HEK293T (cell line): ENCODE data around the gene RAD51B.

Experiments
- CTCF ChIA-PET: fragments of 350-600 bp; formaldehyde crosslinking; extraction: SDS; loops from one replicate; lab custom pipeline; 2021; ENCODE audit warnings: antibody characterized with exemption, inconsistent platforms; lab: Yijun Ruan, JAX
- POLR2A ChIA-PET: fragments of 350-600 bp; formaldehyde crosslinking; extraction: SDS; loops from one replicate; lab custom pipeline; 2020; ENCODE audit warnings: antibody characterized with exemption, inconsistent platforms; lab: Yijun Ruan, JAX
- DNase-seq: peaks from one replicate; pipeline ENCODE4 v3.0.0; 2012; ENCODE audit warnings: mixed read lengths; ENCODE audit errors: extremely low spot score
- ARNT ChIP-seq: fragments of 450-650 bp; IDR thresholded peaks from 2 replicates; pipeline ENCODE4 v1.6.1; 2017; ENCODE audit warnings: mild to moderate bottlenecking
- BHLHE40 ChIP-seq: fragments of 450-650 bp; IDR thresholded peaks from 2 replicates; pipeline ENCODE4 v1.6.1; 2016; ENCODE audit warnings: mild to moderate bottlenecking, moderate library complexity, borderline replicate concordance
- CTBP1 ChIP-seq: fragments of 450-650 bp; IDR thresholded peaks from 2 replicates; pipeline ENCODE4 v1.6.1; 2016; ENCODE audit warnings: borderline replicate concordance
- ELF4 ChIP-seq: fragments of 450-650 bp; IDR thresholded peaks from 2 replicates; pipeline ENCODE4 v1.6.1; 2017; ENCODE audit warnings: antibody characterized with exemption
- FOXA1 ChIP-seq: fragments of 450-650 bp; IDR thresholded peaks from 2 replicates; pipeline ENCODE4 v1.6.1; 2016; ENCODE audit warnings: mild to moderate bottlenecking
- FOXK2 ChIP-seq: fragments of 450-650 bp; IDR thresholded peaks from 2 replicates; pipeline ENCODE4 v1.6.1; 2016; ENCODE audit warnings: mild to moderate bottlenecking
- FOXM1 ChIP-seq: fragments of 450-650 bp; IDR thresholded peaks from 2 replicates; pipeline ENCODE4 v1.6.1; 2017; ENCODE audit warnings: mild to moderate bottlenecking, borderline replicate concordance
- HDGF ChIP-seq: fragments of 450-650 bp; IDR thresholded peaks from 2 replicates; pipeline ENCODE4 v1.6.1; 2017; ENCODE audit warnings: antibody characterized with exemption, borderline replicate concordance
- L3MBTL2 ChIP-seq: fragments of 450-650 bp; conservative IDR thresholded peaks from 2 replicates; pipeline ENCODE4 v1.6.1; 2016; ENCODE audit warnings: mild to moderate bottlenecking
- LEF1 ChIP-seq: fragments of 450-650 bp; IDR thresholded peaks from 2 replicates; pipeline ENCODE4 v1.6.1; 2017; ENCODE audit warnings: mild to moderate bottlenecking, borderline replicate concordance
- NFRKB ChIP-seq: fragments of 450-650 bp; IDR thresholded peaks from 2 replicates; pipeline ENCODE4 v1.6.1; 2016; ENCODE audit warnings: mild to moderate bottlenecking, moderate library complexity
- SP1 ChIP-seq: fragments of 450-650 bp; IDR thresholded peaks from 2 replicates; pipeline ENCODE4 v1.6.1; 2017
- SUZ12 ChIP-seq: fragments of 450-650 bp; IDR thresholded peaks from 2 replicates; pipeline ENCODE4 v1.6.1; 2016; ENCODE audit warnings: mild to moderate bottlenecking
- TARDBP ChIP-seq: fragments of 450-650 bp; IDR thresholded peaks from 2 replicates; pipeline ENCODE4 v1.6.1; 2016
- ZNF384 ChIP-seq: fragments of 450-650 bp; IDR thresholded peaks from 2 replicates; pipeline ENCODE4 v1.6.1; 2016
- TF ChIP-seq, protein P1 (sequence below): fragments of 450-650 bp; IDR thresholded peaks from 2 replicates; pipeline ENCODE4 v1.6.1; 2016

The RAD51B gene

DNA sequence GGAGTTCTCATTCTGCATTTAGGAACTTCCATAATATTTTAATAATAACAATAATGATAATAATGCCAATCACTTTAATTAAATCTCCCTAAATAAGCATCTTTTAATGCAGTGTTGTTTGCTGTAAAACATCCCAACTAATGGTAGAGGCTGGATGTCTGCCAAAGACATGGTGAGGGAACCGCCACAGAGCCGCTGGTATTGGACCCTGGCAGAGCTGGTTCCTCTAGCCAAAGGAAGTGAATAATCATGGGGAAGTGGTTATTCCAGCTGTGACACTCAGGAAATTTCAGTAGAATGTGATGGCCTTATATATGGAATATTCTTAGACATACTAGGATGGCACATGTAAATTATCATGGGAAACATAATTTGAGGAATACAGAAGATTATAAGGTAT is 490.0 kb downstream of the RAD51B start:
- TF ChIP-seq ZNF384 (no peak), HDGF (no peak), SP1 (no peak), ELF4 (no peak), CTBP1 (no peak), L3MBTL2 (no peak), FOXA1 (no peak), ARNT (no peak), TARDBP (no peak), LEF1 (no peak), FOXK2 (no peak), NFRKB (no peak), BHLHE40 (no peak), FOXM1 (no peak), SUZ12 (no peak)
- TF ChIP-seq, protein P1, sequence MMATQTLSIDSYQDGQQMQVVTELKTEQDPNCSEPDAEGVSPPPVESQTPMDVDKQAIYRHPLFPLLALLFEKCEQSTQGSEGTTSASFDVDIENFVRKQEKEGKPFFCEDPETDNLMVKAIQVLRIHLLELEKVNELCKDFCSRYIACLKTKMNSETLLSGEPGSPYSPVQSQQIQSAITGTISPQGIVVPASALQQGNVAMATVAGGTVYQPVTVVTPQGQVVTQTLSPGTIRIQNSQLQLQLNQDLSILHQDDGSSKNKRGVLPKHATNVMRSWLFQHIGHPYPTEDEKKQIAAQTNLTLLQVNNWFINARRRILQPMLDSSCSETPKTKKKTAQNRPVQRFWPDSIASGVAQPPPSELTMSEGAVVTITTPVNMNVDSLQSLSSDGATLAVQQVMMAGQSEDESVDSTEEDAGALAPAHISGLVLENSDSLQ, result no peak
- POLR2A ChIA-PET, result no interaction called here
- CTCF ChIA-PET, result no interaction called here
- DNase-seq, result no peak

DNA sequence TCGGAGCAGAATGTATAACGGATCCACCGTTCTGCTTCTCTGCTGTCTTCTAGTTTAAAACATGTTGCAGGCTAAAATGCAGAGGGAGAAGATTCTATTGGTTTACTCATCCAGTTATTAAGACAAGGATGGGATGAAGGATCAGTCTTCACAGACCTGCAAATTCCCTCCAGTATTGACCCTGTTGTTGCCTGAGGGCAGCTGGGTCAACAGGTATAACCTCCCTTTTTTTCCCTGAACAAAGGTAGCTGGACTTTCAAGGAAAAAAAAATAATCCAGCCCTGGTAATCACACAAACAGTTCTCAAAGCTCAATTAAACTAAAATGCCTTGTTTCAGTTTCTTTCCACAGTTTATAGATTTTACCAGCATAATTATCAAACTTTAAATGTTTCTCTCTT is 492.7 kb downstream of the RAD51B start:
- TF ChIP-seq L3MBTL2 (no peak), ARNT (no peak), NFRKB (no peak), BHLHE40 (no peak)
- DNase-seq, result no peak
- CTCF ChIA-PET, result no interaction called here
- POLR2A ChIA-PET, result no interaction called here

DNA sequence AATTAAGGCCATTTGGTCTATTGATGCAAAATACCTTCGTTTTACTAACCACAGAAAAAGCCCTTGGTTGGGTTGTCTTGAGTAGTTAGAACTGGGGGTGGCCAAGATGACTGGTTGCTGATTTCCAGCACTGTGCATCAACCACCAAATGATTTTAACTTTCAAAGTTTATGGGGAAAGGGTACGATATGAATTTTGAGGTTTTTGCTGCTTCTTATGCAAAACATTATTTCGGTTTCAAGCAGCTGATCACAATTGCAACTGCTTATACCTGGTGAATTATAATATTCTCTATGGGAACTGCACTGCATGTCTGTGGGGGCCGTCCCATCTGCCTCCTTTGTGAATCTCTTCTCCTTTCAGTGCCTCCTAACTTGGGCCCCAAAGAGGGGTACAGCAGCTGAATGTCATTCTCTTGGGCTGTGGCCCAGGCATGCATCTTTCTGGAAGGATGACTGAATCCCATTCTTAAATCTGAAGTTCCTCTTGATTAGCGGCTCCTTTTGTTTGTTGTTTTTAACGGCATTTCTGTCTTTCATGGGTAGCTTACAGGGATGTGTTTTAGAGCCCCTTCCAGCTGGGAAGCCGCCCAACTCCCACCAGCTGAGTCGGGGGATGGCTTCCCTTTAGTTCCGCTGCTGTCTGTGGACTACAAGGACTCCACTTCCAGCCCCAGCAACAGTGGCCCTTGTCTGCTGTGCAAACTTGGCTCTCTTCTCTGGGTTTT is 493.5 kb downstream of the RAD51B start:
- ChIA-PET CTCF (no interaction called here), POLR2A (interaction anchor here (1.1 kb wide), 1 partner anchor 394 kb away, joined by 3 read pairs; no protein-coding TSS in a partner anchor)
- TF ChIP-seq HDGF (no peak), CTBP1 (no peak), LEF1 (no peak)
- no peak for DNase-seq

DNA sequence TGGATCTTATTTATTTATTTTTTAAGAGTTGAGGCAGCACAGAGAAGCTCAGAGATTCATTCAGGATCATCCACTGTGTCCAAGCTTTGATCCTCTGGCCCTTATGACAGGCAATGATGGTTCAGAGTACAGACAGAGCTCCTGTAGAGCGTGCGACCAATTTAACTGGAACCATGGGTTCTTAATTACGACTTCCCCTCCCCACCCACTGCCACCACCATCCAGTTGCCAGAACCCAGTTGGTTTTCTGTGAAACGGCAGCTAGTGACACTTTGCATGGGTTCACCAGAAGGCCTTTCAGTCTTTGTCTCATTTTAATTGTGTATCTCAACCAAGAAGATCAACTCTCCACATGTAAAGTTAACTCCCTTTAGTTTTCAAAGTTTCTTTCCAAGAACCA is 495.1 kb downstream of the RAD51B start:
- no peak for DNase-seq
- TF ChIP-seq TARDBP, result no peak
- no peak for TF ChIP-seq SP1
- TF ChIP-seq, protein P1, result no peak
- no peak for TF ChIP-seq HDGF
- no peak for TF ChIP-seq FOXA1
- TF ChIP-seq FOXM1, result no peak
- TF ChIP-seq BHLHE40, result no peak
- TF ChIP-seq ELF4, result no peak
- TF ChIP-seq FOXK2, result no peak
- TF ChIP-seq CTBP1, result no peak
- no peak for TF ChIP-seq LEF1
- TF ChIP-seq L3MBTL2, result no peak
- TF ChIP-seq ARNT, result no peak
- TF ChIP-seq NFRKB, result no peak
- TF ChIP-seq ZNF384, result no peak
- POLR2A ChIA-PET, result no interaction called here

DNA sequence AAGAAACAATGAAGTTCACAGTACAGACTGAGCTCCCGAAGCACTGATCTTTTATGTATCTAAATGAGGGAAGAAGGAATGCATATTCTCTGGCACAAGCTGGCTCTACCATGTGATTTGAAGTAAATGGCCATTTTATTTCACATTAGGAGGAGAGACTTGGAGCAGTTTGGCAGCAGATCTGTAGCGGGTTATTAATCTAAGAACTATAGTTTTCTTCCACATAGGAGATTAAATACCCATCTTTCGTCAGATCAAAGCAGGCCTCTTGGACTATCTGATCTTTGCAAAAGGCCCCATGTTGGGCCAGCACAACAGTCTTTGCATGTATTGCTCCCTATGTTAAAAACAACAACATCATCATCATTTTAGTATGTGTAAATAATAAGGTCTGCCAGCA is 495.5 kb downstream of the RAD51B start:
- no peak for TF ChIP-seq BHLHE40
- TF ChIP-seq ZNF384, result no peak
- no peak for TF ChIP-seq SUZ12
- TF ChIP-seq, protein P1, result no peak
- TF ChIP-seq FOXA1, result no peak
- TF ChIP-seq ARNT, result no peak
- TF ChIP-seq ELF4, result no peak
- TF ChIP-seq CTBP1, result no peak
- TF ChIP-seq FOXM1, result no peak
- no peak for TF ChIP-seq LEF1
- no peak for TF ChIP-seq L3MBTL2
- no peak for TF ChIP-seq FOXK2
- TF ChIP-seq SP1, result no peak
- TF ChIP-seq TARDBP, result no peak
- no peak for TF ChIP-seq NFRKB
- TF ChIP-seq HDGF, result no peak
- DNase-seq, result no peak
- POLR2A ChIA-PET, result no interaction called here
- CTCF ChIA-PET, result interaction anchor here (0.5 kb wide), 1 partner anchor 378 kb away, joined by 5 read pairs; no protein-coding TSS in a partner anchor

More for the DNA sequence above, 495.1 kb downstream of the RAD51B start:
- CTCF ChIA-PET, result interaction anchor here (0.5 kb wide), 1 partner anchor 377 kb away, joined by 5 read pairs; no protein-coding TSS in a partner anchor
